Hepatocyte (in vitro differentiated cells): Measurements from ENCODE around the gene AGAP1.

ENCODE experiments used
- CTCF ChIP-seq: fragments of 200-600 bp; sonication (generic); IDR thresholded peaks from 2 replicates; pipeline ENCODE4 v1.5.1; 2016; ENCODE audit warnings: antibody characterized with exemption, mild to moderate bottlenecking; ENCODE audit not compliant: poor library complexity
- EZH2phosphoT487 ChIP-seq: fragments of 200-600 bp; sonication (generic); IDR thresholded peaks from one replicate; pipeline ENCODE4 v1.6.1; 2018; ENCODE audit warnings: antibody characterized with exemption, mild to moderate bottlenecking, low read depth, moderate library complexity; ENCODE audit not compliant: unreplicated experiment, severe bottlenecking

- TF ChIP-seq CTCF, result no peak
- no peak for TF ChIP-seq EZH2phosphoT487
Measured at GRCh38 chr2:236001854-236002253, 508.0 kb downstream of the AGAP1 start.
